ENCODE data around the gene SDK2.

SDK2 gene

DNA sequence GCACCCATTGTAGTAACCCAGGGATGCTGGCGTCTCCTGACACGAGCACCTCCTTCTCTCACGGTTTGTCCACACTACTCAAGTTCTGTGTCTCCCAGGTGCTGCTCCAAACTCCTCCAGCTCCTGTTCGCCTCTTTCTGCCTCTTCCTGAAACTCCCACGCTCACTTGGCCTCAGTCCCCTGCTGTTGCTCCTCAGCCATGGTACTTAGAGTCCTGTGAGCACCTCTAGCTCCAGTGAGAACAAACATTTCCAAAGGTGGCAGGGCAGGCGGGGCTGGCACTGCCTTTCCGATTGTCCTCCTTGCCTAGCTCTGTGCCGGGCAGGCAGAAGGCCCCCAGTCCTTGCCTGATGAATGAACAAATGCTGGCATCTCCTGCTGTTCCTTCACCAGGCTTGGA, 146.1 kb downstream of the SDK2 start:
- Histone ChIP-seq H3K9me3 (ENCODE audit: control insufficient read depth, insufficient read depth, low read depth, low read length) (no peaks in the 10 kb centered on the region), H3K4me1 (ENCODE audit: control insufficient read depth, insufficient read depth, low read length) (0 out of 2 replicates have a peak, but pooled peaks cover 3% of the 10 kb centered on the region), H3K36me3 (ENCODE audit: control insufficient read depth in 2 of 2, insufficient read depth in 1 of 2, low read length in 2 of 2) (no peaks in the 10 kb centered on the region), H3K27ac (ENCODE audit: extremely low read depth, low read depth, low read length) (no peak overlapping the region), H3K4me3 (ENCODE audit: low read depth, low read length) (no peak overlapping the region)
- CTCF ChIA-PET: interaction anchor here (0.6 kb wide), 1 partner anchor 160 kb away, joined by 3 read pairs; no protein-coding TSS in a partner anchor
- POLR2A ChIA-PET: no interaction called here
- no peak for TF ChIP-seq ZNF654 (tag by site-specific recombination; IDR thresholded peaks at IDR 0.05; ENCODE audit: low read depth)
- TF ChIP-seq EGR2 (tag by site-specific recombination; IDR thresholded peaks at IDR 0.05; ENCODE audit: low read depth): 0 out of 2 replicates have a peak, but pooled peaks have one; percentile 31
- TF ChIP-seq ZFHX2 (tag by site-specific recombination; conservative IDR thresholded peaks at IDR 0.05): peak; percentile 56; the same call in 1 of the 2 replicates
- no peak for TF ChIP-seq SP3 (tag by site-specific recombination; IDR thresholded peaks at IDR 0.05)

DNA sequence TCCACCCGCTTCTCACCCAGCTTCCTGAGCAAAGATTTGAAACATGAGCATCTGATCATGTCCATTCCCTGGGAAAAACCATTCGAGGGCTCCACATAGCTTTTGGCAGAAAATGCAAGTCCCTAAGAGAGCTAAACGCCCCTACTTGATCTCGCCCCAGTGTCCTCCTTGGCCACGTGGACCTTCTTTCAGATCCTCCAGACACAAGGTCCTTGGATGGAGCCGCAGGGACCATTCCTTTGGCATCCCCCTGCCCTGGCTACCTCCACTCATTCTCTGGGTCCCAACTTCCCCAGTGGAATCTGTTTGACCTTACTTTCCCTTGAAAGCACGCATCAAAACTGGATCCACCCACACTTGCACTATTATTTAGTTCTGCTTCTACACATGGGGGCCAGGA, 146.5 kb downstream of the SDK2 start:
- ChIA-PET POLR2A (no interaction called here), CTCF (interaction anchor here (0.6 kb wide), 1 partner anchor 160 kb away, joined by 3 read pairs; no protein-coding TSS in a partner anchor)
- TF ChIP-seq ZNF792 (tag by site-specific recombination; IDR thresholded peaks at IDR 0.05): no peak
- TF ChIP-seq, protein P1, sequence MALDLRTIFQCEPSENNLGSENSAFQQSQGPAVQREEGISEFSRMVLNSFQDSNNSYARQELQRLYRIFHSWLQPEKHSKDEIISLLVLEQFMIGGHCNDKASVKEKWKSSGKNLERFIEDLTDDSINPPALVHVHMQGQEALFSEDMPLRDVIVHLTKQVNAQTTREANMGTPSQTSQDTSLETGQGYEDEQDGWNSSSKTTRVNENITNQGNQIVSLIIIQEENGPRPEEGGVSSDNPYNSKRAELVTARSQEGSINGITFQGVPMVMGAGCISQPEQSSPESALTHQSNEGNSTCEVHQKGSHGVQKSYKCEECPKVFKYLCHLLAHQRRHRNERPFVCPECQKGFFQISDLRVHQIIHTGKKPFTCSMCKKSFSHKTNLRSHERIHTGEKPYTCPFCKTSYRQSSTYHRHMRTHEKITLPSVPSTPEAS (tag by site-specific recombination; IDR thresholded peaks at IDR 0.05): no peak
- TF ChIP-seq, protein P2, sequence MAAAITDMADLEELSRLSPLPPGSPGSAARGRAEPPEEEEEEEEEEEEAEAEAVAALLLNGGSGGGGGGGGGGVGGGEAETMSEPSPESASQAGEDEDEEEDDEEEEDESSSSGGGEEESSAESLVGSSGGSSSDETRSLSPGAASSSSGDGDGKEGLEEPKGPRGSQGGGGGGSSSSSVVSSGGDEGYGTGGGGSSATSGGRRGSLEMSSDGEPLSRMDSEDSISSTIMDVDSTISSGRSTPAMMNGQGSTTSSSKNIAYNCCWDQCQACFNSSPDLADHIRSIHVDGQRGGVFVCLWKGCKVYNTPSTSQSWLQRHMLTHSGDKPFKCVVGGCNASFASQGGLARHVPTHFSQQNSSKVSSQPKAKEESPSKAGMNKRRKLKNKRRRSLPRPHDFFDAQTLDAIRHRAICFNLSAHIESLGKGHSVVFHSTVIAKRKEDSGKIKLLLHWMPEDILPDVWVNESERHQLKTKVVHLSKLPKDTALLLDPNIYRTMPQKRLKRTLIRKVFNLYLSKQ (tag by site-specific recombination; IDR thresholded peaks at IDR 0.05; ENCODE audit: borderline replicate concordance): no peak
- TF ChIP-seq, protein P3, sequence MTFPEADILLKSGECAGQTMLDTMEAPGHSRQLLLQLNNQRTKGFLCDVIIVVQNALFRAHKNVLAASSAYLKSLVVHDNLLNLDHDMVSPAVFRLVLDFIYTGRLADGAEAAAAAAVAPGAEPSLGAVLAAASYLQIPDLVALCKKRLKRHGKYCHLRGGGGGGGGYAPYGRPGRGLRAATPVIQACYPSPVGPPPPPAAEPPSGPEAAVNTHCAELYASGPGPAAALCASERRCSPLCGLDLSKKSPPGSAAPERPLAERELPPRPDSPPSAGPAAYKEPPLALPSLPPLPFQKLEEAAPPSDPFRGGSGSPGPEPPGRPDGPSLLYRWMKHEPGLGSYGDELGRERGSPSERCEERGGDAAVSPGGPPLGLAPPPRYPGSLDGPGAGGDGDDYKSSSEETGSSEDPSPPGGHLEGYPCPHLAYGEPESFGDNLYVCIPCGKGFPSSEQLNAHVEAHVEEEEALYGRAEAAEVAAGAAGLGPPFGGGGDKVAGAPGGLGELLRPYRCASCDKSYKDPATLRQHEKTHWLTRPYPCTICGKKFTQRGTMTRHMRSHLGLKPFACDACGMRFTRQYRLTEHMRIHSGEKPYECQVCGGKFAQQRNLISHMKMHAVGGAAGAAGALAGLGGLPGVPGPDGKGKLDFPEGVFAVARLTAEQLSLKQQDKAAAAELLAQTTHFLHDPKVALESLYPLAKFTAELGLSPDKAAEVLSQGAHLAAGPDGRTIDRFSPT (tag by site-specific recombination; IDR thresholded peaks at IDR 0.05): no peak
- no peak for TF ChIP-seq GLIS1 (tag by site-specific recombination; IDR thresholded peaks at IDR 0.05)
- no peak for TF ChIP-seq ZBTB7A (tag by site-specific recombination; IDR thresholded peaks at IDR 0.05; ENCODE audit: low read depth)
- TF ChIP-seq, protein P4, sequence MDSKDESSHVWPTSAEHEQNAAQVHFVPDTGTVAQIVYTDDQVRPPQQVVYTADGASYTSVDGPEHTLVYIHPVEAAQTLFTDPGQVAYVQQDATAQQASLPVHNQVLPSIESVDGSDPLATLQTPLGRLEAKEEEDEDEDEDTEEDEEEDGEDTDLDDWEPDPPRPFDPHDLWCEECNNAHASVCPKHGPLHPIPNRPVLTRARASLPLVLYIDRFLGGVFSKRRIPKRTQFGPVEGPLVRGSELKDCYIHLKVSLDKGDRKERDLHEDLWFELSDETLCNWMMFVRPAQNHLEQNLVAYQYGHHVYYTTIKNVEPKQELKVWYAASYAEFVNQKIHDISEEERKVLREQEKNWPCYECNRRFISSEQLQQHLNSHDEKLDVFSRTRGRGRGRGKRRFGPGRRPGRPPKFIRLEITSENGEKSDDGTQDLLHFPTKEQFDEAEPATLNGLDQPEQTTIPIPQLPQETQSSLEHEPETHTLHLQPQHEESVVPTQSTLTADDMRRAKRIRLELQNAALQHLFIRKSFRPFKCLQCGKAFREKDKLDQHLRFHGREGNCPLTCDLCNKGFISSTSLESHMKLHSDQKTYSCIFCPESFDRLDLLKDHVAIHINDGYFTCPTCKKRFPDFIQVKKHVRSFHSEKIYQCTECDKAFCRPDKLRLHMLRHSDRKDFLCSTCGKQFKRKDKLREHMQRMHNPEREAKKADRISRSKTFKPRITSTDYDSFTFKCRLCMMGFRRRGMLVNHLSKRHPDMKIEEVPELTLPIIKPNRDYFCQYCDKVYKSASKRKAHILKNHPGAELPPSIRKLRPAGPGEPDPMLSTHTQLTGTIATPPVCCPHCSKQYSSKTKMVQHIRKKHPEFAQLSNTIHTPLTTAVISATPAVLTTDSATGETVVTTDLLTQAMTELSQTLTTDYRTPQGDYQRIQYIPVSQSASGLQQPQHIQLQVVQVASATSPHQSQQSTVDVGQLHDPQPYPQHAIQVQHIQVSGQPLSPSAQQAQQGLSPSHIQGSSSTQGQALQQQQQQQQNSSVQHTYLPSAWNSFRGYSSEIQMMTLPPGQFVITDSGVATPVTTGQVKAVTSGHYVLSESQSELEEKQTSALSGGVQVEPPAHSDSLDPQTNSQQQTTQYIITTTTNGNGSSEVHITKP (tag by site-specific recombination; IDR thresholded peaks at IDR 0.05): no peak
- TF ChIP-seq ZNF677 (tag by site-specific recombination; IDR thresholded peaks at IDR 0.05): no peak
- TF ChIP-seq, protein P5, sequence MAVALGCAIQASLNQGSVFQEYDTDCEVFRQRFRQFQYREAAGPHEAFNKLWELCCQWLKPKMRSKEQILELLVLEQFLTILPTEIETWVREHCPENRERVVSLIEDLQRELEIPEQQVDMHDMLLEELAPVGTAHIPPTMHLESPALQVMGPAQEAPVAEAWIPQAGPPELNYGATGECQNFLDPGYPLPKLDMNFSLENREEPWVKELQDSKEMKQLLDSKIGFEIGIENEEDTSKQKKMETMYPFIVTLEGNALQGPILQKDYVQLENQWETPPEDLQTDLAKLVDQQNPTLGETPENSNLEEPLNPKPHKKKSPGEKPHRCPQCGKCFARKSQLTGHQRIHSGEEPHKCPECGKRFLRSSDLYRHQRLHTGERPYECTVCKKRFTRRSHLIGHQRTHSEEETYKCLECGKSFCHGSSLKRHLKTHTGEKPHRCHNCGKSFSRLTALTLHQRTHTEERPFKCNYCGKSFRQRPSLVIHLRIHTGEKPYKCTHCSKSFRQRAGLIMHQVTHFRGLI (tag by site-specific recombination; IDR thresholded peaks at IDR 0.05): no peak
- no peak for TF ChIP-seq ZNF785 (tag by site-specific recombination; IDR thresholded peaks at IDR 0.05)
- no peak for TF ChIP-seq ZNF623 (tag by site-specific recombination; IDR thresholded peaks at IDR 0.05)
- TF ChIP-seq, protein P6, sequence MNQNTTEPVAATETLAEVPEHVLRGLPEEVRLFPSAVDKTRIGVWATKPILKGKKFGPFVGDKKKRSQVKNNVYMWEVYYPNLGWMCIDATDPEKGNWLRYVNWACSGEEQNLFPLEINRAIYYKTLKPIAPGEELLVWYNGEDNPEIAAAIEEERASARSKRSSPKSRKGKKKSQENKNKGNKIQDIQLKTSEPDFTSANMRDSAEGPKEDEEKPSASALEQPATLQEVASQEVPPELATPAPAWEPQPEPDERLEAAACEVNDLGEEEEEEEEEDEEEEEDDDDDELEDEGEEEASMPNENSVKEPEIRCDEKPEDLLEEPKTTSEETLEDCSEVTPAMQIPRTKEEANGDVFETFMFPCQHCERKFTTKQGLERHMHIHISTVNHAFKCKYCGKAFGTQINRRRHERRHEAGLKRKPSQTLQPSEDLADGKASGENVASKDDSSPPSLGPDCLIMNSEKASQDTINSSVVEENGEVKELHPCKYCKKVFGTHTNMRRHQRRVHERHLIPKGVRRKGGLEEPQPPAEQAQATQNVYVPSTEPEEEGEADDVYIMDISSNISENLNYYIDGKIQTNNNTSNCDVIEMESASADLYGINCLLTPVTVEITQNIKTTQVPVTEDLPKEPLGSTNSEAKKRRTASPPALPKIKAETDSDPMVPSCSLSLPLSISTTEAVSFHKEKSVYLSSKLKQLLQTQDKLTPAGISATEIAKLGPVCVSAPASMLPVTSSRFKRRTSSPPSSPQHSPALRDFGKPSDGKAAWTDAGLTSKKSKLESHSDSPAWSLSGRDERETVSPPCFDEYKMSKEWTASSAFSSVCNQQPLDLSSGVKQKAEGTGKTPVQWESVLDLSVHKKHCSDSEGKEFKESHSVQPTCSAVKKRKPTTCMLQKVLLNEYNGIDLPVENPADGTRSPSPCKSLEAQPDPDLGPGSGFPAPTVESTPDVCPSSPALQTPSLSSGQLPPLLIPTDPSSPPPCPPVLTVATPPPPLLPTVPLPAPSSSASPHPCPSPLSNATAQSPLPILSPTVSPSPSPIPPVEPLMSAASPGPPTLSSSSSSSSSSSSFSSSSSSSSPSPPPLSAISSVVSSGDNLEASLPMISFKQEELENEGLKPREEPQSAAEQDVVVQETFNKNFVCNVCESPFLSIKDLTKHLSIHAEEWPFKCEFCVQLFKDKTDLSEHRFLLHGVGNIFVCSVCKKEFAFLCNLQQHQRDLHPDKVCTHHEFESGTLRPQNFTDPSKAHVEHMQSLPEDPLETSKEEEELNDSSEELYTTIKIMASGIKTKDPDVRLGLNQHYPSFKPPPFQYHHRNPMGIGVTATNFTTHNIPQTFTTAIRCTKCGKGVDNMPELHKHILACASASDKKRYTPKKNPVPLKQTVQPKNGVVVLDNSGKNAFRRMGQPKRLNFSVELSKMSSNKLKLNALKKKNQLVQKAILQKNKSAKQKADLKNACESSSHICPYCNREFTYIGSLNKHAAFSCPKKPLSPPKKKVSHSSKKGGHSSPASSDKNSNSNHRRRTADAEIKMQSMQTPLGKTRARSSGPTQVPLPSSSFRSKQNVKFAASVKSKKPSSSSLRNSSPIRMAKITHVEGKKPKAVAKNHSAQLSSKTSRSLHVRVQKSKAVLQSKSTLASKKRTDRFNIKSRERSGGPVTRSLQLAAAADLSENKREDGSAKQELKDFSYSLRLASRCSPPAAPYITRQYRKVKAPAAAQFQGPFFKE (tag by site-specific recombination; IDR thresholded peaks at IDR 0.05; ENCODE audit: borderline replicate concordance): no peak
- TF ChIP-seq ZNF140 (tag by site-specific recombination; IDR thresholded peaks at IDR 0.05): no peak

More for the DNA sequence above, 146.5 kb downstream of the SDK2 start:
- no peaks in the 10 kb centered on the region for H3K9me3 ChIP-seq (ENCODE audit: control insufficient read depth, insufficient read depth, low read depth, low read length)
- H3K27ac ChIP-seq (ENCODE audit: extremely low read depth, low read depth, low read length): no peak overlapping the region
- H3K4me1 ChIP-seq (ENCODE audit: control insufficient read depth, insufficient read depth, low read length): peaks cover 7% of the 10 kb centered on the region; the same call in 1 of the 2 replicates
- H3K36me3 ChIP-seq (ENCODE audit: control insufficient read depth in 2 of 2, insufficient read depth in 1 of 2, low read length in 2 of 2): no peaks in the 10 kb centered on the region
- H3K4me3 ChIP-seq (ENCODE audit: low read depth, low read length): no peak overlapping the region
